GM19455 (cell line): Measurements from ENCODE around the gene MASP1.
A peak's percentile ranks its signal among the peaks of the same experiment; 100 is the strongest.

Experiments used
- ATAC-seq: cut with Tn5 transposase; IDR thresholded peaks from one replicate; pipeline ENCODE4 v1.9.1; 2021; ENCODE audit not compliant: unreplicated experiment

MASP1 gene

GRCh38 chr3:187291512-187292132, at the start of gene MASP1:
TSS of gene MASP1 (minus strand) at chr3:187291737. CDS start at chr3:187291632, 105 bp downstream.
- ATAC-seq: no peak

DNA sequence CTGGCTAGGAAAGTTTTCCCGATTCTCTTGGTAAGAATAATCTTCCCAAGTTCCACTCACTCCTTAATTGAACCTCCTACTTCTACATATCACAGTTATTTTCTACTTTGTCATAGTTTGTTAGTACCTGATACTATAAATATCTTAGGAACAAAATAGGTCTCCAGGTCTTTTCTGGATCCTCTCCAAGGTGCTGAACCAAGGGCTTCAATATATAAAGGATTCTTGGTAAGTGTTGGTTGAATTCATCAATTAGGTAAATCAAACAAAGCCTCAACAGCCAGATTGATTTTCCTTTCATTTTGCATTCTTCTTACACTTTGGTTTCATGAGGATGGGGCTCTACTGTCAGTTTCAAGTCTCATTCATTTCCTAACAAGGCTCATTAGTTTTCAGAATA, 49.0 kb upstream of the MASP1 start:
- ATAC-seq: no peak

- no peak for ATAC-seq
These were observed 44.8 kb upstream of the MASP1 start for GRCh38 chr3:187336322-187336721.

- ATAC-seq: no peak
These were observed 43.4 kb upstream of the MASP1 start for GRCh38 chr3:187334904-187335303.

GRCh38 chr3:187328691-187329090, 37.2 kb upstream of the MASP1 start:
- no peak for ATAC-seq

DNA sequence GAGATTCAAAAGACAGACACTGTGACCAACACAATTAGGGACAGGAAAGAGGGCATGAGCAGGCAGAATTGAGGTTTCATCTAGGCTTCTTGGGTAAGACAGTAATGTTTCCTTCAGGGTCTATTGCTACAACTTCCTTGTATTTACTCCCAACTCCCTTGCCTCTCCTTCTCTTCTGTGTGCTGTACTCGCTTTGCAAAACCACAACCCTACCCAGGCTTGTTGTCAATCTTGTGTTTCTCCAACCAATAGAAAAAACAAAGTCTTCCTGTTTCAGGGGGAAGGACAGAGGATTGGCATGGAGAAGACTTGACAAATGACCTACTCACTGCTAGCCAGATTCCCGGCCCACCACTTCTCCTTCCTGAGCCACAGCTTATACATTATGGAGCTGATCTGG, 36.3 kb upstream of the MASP1 start:
- no peak for ATAC-seq

- ATAC-seq: no peak
These were observed 34.1 kb upstream of the MASP1 start for GRCh38 chr3:187325632-187326031.

GRCh38 chr3:187323091-187323490, 31.6 kb upstream of the MASP1 start:
- no peak for ATAC-seq

DNA sequence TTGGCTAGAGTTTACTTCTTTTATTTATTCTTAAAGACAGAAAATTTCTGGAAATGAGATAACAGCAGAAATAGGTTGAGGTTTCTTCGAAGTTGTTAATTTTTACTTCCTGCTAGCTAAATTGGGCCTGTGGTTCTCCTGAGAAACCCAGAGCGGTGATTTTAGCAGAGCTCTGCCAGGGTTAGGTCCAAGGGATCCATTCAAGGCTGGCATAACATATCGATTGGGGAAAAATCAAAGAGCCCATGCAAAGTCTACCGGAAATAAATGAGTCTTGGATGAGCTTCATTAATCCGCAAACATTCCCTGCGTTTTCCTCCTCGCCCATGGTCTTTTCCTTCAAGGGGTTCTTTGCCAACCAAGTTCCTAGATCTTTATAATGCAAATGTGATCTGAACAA, 30.8 kb upstream of the MASP1 start:
- ATAC-seq: no peak

DNA sequence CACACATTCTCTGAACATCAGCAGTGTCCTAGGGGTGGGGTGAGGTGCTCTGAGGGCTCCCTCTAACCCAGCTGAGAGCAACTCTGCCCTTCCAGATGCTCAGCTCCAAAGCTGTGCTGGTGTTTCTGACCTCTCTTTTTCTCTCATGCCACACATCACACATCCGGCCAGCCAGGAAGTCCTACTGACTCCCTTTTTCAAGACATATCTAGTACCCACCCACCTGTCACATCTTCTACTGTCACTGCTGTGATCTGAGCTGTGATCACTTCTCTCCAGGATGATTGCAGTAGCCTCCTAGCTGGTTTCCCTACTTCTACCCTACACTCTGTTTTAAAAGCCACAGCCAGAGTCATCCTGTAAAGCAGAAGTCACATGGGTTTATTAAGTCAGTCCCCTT, 30.2 kb upstream of the MASP1 start:
- ATAC-seq: no peak

DNA sequence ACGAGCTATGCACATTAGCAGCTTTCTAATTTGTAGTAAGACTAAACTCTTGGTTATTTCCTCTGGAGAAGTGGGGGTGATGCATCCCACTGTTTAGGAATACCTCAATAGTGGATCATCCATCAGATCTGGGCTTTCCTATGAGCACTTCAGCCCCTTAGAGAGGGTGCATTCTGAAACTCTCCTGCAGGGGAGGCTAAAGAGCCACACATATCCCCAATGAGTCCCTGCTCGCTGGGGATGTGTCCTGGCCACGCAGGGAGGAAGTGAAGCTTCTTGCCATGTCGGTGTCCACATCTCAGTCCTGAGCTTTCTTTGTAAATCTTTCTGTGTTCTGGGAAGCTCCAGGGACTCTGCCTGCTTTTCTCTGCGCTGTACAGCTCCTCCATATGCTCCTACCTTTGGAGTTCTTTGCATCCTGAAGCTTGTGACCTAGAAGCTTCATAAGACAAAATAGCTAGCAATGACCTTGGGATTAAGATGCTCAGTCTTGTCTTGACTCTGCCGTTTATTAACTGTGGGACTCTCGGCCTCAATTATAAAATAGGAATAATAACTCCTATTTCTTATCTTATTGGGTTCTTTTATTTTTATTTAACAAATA, 28.3 kb upstream of the MASP1 start:
- ATAC-seq: peak; percentile 70

GRCh38 chr3:187318819-187319616, 27.5 kb upstream of the MASP1 start:
- no peak for ATAC-seq

GRCh38 chr3:187315872-187316271, 24.3 kb upstream of the MASP1 start:
- ATAC-seq: no peak

- no peak for ATAC-seq
These were observed 22.6 kb upstream of the MASP1 start for GRCh38 chr3:187314176-187314575.

DNA sequence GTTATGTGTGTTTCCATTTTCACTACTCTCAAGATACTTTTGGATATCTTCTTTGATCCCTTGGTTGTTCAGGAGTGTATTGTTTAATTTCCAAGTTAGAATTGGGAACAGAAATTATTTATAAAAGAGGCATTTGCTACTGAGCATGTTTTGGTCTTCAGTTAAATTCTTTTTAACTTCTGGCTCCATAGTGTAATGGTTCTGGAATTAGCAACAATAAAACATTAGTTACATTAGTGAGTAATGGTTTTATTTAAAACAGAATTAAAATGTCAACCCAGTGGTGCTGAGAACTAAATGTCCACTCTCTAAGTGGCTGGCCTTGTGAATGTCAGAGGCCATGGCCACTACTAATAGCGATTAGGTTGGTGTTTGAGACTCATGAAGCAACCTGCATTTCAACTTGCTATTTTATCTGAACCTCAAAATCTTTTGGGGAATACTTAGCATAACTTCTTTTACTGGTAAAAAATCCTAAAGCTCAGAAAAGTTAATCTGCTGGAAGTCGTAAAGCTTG, 19.5 kb upstream of the MASP1 start:
- no peak for ATAC-seq

DNA sequence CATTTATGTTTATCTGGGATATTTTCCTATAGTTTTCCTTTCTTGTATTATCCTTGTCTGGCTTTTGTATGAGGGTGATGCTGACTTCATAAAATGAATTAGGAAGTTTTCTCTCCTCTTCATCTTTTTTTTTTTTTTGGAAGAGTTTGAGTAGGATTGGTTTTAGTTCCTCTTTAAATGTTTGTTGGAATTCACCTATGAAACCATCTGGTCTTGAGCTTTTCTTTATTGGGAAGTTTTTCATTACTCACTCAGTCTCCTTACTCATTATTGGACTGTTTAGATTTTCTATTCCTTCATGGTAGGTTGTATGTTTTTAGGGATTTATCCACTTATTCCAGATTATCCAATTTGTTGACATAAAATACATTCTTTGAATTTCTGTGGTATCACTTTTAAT, 18.7 kb upstream of the MASP1 start:
- ATAC-seq: no peak

- no peak for ATAC-seq
These were observed 14.3 kb upstream of the MASP1 start for GRCh38 chr3:187305881-187306280.

DNA sequence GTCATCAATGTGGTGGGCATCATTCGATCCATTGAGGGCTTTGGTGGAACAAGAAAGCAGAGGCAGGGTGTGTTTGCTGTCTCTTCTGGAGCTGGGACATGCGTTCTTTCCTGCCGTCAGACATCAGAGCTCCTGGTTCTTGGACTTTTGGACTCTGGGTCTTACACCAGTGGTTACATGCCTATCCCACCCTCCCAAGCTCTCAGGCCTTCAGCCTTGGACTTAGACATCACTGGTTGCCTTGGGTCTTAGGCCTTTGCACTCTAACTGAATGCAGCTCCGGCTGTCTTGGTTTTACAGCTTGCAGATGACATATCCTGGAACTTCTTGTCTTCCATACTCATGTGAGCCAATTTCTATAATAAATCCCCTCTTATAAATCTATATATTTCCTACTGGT, 8.1 kb upstream of the MASP1 start:
- no peak for ATAC-seq

DNA sequence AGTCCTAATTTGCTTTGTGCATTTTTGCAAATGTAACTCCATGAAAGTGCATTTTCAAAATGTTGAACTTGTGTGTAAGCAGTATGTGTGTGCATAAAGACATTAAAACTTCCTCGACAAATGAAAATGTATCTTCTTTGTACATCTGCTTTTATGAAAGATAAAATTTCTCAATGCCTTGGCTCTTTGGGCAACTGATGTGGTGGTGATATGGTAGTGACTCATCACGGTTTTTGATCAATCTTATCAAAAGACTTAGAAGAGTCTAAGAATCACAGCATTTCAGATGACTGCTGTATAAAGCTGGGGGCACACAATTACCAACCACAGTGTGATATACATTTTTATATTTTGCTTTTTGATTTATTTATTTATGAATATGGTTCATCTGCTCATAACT, 5.4 kb upstream of the MASP1 start:
- ATAC-seq: no peak

DNA sequence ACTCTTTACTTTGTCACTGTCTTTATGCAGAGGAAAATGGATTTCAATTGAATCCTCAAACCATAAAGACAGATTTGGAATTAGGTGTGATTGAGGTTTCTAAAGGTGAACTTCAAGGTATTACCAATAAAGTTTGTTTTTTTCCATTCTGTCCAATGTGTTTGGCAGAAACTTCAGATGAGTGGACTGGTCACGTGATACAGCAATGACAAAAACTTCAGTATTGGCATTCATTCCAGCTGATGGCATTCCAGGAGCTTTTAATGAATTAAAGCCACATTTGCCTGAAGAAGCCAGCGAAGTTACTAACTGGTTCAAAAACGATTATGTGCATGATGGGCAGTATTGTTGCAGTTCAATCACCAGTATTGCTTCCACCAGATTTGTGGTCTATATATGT, 4.5 kb upstream of the MASP1 start:
- ATAC-seq: no peak

DNA sequence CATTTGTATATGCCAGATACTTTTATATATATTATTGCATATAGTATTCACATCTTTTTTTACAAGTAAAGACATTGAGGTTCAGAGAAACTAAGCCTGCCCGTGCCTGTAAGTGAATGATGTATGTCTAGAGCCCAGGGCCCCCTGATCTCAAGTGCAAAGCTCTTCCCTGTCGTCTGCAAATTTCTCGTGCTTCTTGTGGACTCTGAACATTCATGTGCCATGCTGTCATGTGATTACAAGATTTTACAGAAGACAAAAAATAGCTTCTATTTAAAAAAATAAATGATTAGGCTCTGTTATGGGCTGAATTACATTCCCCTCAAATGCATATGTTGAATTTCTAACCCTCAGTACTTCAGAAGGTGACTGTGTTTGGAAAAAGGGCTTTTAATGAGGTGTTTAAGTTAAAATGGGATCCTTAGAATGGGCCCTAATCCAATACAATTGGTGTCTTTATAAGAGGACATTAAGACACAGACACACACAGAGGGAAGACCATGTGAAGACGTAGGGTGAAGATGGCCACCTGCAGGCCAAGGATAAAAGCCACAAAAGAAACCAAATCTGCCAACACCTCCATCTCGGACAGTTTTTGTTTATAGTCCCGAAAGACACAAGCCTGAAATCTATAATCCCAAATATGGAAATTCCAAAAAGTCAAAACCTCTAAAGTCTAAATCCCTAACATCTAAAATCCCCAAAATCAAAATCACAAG, 3.9 kb upstream of the MASP1 start:
- ATAC-seq: no peak
